Left ventricle myocardium inferior (tissue), 1 donor: ENCODE measurements around the gene HERC2. TPM values are rescaled to one million over a fixed set of nuclear protein-coding genes. Genes with fewer than 3 reads are reported as not detected.
"Not testable (repeated sequence)": the region's sequence is repeated elsewhere in the genome, so short reads cannot be mapped to it uniquely, and the experiment has no call there.

Source experiments
- DNase-seq: peaks from one replicate; pipeline ENCODE4 v3.0.0-alpha.2; 2020
- H3K27ac ChIP-seq: fragments of 200-600 bp; replicated peaks from 2 replicates; pipeline ENCODE4 v1.8.0; 2021
- H3K27me3 ChIP-seq: fragments of 200-600 bp; 2 replicates; pipeline ENCODE4 v1.8.0; 2021; ENCODE audit warnings: low read depth
- H3K36me3 ChIP-seq: fragments of 200-600 bp; 2 replicates; pipeline ENCODE4 v1.8.0; 2021
- H3K4me1 ChIP-seq: fragments of 200-600 bp; 2 replicates; pipeline ENCODE4 v1.8.0; 2021
- H3K4me3 ChIP-seq: fragments of 200-600 bp; 2 replicates; pipeline ENCODE4 v1.8.0; 2021; ENCODE audit warnings: mild to moderate bottlenecking, moderate library complexity
- H3K9me3 ChIP-seq: fragments of 200-600 bp; replicated peaks from 2 replicates; pipeline ENCODE4 v1.8.0; 2021
- intact Hi-C: fragments of 100-400 bp; cut with micrococcal nuclease; formaldehyde crosslinking; loops from one replicate; pipeline ENCODE4 v1.11.0; 2022
- total RNA-seq: library from RNA; stranded (reverse); fragmentation: NEBNext Ultra II Directional; extraction: Animal tissue kit (Norgen Biotek cat#: 25700); gene quantifications from one replicate; pipeline ENCODE4 v1.2.1, GENCODE V29; 2021
- TF ChIP-seq, protein P1 (sequence below): fragments of 200-600 bp; IDR thresholded peaks from 2 replicates; pipeline ENCODE4 v1.8.0; 2021; ENCODE audit warnings: antibody characterized with exemption, mild to moderate bottlenecking, borderline replicate concordance
- donor health status: DM: no; HTN: yes; CAD: no; lungs with severe emphysema.

Gene HERC2
- total RNA-seq, 1 donor from 2014 or later, result 45.8 TPM

DNA sequence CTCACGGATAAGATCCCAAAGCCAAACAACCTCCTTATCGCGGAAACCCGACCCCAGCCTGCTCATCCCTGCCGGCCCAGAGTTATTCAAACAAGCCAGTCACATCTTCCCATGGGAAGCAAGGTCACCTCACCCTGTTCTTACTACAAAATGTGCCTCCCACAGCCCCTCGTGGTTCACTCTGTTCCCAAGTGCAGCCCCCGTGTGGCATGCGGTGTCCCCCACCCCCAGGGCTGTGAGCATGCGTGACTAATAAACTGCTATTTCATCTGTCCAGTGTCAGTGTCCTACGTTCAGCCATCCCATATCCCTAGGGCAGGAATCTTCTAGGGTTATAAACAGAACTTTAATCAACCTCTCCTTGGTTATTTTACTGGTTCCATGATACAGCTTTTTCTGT, 27.4 kb downstream of the HERC2 start:
- peaks cover 32% of the 10 kb centered on the region for H3K36me3 ChIP-seq
- H3K4me3 ChIP-seq, H3K9me3 ChIP-seq, H3K27me3 ChIP-seq, H3K27ac ChIP-seq, DNase-seq, intact Hi-C loops: not testable (repeated sequence)
- peaks cover 14% of the 10 kb centered on the region for H3K4me1 ChIP-seq

- no peak for DNase-seq
- Histone ChIP-seq H3K9me3 (peaks cover 10% of the 10 kb centered on the region), H3K27me3 (no peaks in the 10 kb centered on the region), H3K4me3 (no peak overlapping the region), H3K27ac (peak overlapping the region; percentile 40), H3K36me3 (peaks cover 33% of the 10 kb centered on the region), H3K4me1 (peaks cover 41% of the 10 kb centered on the region)
- intact Hi-C loops, result no loop called here
- TF ChIP-seq, protein P1, sequence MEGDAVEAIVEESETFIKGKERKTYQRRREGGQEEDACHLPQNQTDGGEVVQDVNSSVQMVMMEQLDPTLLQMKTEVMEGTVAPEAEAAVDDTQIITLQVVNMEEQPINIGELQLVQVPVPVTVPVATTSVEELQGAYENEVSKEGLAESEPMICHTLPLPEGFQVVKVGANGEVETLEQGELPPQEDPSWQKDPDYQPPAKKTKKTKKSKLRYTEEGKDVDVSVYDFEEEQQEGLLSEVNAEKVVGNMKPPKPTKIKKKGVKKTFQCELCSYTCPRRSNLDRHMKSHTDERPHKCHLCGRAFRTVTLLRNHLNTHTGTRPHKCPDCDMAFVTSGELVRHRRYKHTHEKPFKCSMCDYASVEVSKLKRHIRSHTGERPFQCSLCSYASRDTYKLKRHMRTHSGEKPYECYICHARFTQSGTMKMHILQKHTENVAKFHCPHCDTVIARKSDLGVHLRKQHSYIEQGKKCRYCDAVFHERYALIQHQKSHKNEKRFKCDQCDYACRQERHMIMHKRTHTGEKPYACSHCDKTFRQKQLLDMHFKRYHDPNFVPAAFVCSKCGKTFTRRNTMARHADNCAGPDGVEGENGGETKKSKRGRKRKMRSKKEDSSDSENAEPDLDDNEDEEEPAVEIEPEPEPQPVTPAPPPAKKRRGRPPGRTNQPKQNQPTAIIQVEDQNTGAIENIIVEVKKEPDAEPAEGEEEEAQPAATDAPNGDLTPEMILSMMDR, result no peak
These were observed 32.1 kb downstream of the HERC2 start for GRCh38 chr15:28289694-28290463.

DNA sequence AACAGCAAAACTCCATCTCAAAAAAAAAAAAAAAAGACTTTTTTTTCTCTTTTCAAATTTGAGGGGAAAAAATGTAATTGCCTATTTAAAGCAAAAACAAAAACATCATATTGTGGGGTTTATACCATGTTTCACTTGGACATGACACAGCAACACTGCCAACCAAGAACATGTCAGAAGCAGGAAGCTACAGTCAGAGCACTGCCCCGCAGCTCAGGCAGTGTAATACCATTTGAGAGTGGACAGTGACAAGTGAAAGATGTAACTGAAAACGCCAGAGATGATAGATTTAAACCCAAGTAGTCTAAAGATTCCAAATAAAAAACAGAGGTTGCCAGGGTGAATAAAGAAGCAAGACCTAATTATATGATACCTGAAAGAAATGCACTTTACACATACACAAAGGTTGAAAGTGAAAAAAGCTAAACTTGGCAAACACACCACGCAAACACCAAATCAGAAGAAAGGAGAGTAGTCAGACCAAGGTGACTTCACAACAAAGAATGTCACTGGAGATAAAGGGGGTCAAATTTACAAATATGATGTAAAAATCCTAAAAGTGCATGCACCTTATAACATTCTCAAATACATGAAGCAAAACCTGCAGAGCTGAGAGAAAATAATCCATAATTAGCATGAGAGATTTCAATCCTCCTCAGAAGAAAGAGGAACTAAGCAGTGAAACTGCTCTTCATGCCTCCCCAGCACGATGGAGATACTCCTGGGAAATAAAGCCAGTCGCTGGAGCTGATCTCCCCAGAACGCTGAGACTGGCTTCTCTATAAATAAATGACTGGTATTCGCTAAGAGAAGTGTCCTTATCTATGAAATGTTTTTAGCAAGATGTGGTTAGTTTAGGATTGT, 32.9 kb downstream of the HERC2 start:
- H3K36me3 ChIP-seq, result peaks cover 33% of the 10 kb centered on the region
- DNase-seq, H3K4me3 ChIP-seq, H3K27me3 ChIP-seq, intact Hi-C loops, H3K9me3 ChIP-seq: not testable (repeated sequence)
- H3K4me1 ChIP-seq, result peaks cover 49% of the 10 kb centered on the region
- peak overlapping the region; percentile 40 for H3K27ac ChIP-seq

GRCh38 chr15:28286659-28287058, 35.3 kb downstream of the HERC2 start:
- peaks cover 50% of the 10 kb centered on the region for H3K4me1 ChIP-seq
- H3K27me3 ChIP-seq, intact Hi-C loops, DNase-seq, H3K9me3 ChIP-seq, H3K4me3 ChIP-seq: not testable (repeated sequence)
- H3K36me3 ChIP-seq, result peaks cover 30% of the 10 kb centered on the region
- H3K27ac ChIP-seq, result peak overlapping the region; percentile 43

- peaks cover 26% of the 10 kb centered on the region for H3K36me3 ChIP-seq
- H3K4me1 ChIP-seq, result peaks cover 56% of the 10 kb centered on the region
- TF ChIP-seq, protein P1, result no peak
- DNase-seq, result no peak
- peak overlapping the region; percentile 43 for H3K27ac ChIP-seq
- no peaks in the 10 kb centered on the region for H3K27me3 ChIP-seq
- H3K9me3 ChIP-seq, result peaks cover 10% of the 10 kb centered on the region
- intact Hi-C loops, result no loop called here
- H3K4me3 ChIP-seq, result no peak overlapping the region
These were observed 35.9 kb downstream of the HERC2 start for GRCh38 chr15:28286031-28286430.

GRCh38 chr15:28281876-28282275, 40.1 kb downstream of the HERC2 start:
- TF ChIP-seq, protein P1, result no peak
- no peaks in the 10 kb centered on the region for H3K9me3 ChIP-seq
- peak overlapping the region; percentile 25 for H3K27ac ChIP-seq
- intact Hi-C loops, result no loop called here
- H3K4me3 ChIP-seq, result no peak overlapping the region
- peaks cover 46% of the 10 kb centered on the region for H3K4me1 ChIP-seq
- no peaks in the 10 kb centered on the region for H3K27me3 ChIP-seq
- no peak for DNase-seq
- H3K36me3 ChIP-seq, result peaks cover 26% of the 10 kb centered on the region

DNA sequence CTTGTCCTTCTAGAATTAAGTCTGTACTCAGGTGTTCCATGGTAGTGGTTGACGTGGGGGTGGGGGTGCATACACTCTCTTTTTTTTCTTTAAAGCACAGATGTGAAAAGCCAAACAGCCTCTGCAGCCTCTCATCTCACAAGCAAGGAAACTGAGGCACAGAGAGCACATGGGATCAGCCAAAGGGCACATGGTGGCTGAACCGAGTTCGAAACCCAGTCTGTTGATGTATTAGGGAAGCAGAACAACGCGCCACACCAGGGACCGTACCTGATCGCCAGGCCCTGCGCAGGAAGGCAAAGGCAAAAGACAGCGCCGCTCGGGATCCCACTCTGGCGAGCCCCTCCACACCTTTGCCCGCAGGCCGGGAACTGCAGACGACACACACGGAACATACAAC, 47.3 kb downstream of the HERC2 start:
- Histone ChIP-seq H3K36me3 (peaks cover 64% of the 10 kb centered on the region), H3K9me3 (no peaks in the 10 kb centered on the region), H3K4me1 (peaks cover 11% of the 10 kb centered on the region), H3K27ac (no peak overlapping the region), H3K27me3 (no peaks in the 10 kb centered on the region), H3K4me3 (no peak overlapping the region)
- no peak for DNase-seq
- TF ChIP-seq, protein P1, result no peak
- intact Hi-C loops, result no loop called here
